VCaP (cell line): ENCODE measurements around the gene TENM4.

Source experiments
- H3K27ac ChIP-seq: fragments of 450-650 bp; 2 replicates; pipeline ENCODE4 v1.5.1; 2017
- TF ChIP-seq, protein P1 (sequence below): fragments of 450-650 bp; conservative IDR thresholded peaks from 2 replicates; pipeline ENCODE4 v1.5.1; 2017; ENCODE audit warnings: mild to moderate bottlenecking, moderate library complexity

Gene TENM4

GRCh38 chr11:79419120-79419519 lies 21.7 kb downstream of the TENM4 start:
- TF ChIP-seq, protein P1, sequence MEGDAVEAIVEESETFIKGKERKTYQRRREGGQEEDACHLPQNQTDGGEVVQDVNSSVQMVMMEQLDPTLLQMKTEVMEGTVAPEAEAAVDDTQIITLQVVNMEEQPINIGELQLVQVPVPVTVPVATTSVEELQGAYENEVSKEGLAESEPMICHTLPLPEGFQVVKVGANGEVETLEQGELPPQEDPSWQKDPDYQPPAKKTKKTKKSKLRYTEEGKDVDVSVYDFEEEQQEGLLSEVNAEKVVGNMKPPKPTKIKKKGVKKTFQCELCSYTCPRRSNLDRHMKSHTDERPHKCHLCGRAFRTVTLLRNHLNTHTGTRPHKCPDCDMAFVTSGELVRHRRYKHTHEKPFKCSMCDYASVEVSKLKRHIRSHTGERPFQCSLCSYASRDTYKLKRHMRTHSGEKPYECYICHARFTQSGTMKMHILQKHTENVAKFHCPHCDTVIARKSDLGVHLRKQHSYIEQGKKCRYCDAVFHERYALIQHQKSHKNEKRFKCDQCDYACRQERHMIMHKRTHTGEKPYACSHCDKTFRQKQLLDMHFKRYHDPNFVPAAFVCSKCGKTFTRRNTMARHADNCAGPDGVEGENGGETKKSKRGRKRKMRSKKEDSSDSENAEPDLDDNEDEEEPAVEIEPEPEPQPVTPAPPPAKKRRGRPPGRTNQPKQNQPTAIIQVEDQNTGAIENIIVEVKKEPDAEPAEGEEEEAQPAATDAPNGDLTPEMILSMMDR, result no peak
- H3K27ac ChIP-seq, result no peak overlapping the region

DNA sequence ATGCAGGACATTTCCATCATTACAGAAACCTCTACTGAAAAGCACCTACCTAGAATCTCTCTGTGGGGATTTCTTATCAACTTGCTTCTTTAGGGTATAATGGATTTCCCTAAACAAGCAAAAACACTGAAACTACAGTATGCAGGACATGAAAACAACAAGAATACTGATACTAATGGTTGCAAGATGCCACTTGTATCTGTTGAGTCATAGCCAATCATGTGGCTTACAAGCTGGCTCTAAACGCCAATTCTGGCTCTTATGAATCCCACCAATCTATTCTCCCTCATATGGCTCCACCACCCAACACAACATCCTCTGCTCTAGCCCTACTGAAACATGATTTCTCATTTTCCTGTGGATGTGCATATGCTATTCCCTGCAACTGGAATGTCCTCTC lies 22.6 kb downstream of the TENM4 start:
- no peak overlapping the region for H3K27ac ChIP-seq

GRCh38 chr11:79417069-79417920 lies 23.5 kb downstream of the TENM4 start:
- TF ChIP-seq, protein P1, result no peak
- no peak overlapping the region for H3K27ac ChIP-seq

More for the DNA sequence above, 22.6 kb downstream of the TENM4 start:
- TF ChIP-seq, protein P1, result no peak

GRCh38 chr11:79415912-79416311 lies 24.9 kb downstream of the TENM4 start:
- TF ChIP-seq, protein P1, result no peak
- H3K27ac ChIP-seq, result no peak overlapping the region

- TF ChIP-seq, protein P1, result no peak
- H3K27ac ChIP-seq, result no peak overlapping the region
Observed at GRCh38 chr11:79415411-79415810, 25.4 kb downstream of the TENM4 start.

GRCh38 chr11:79414644-79415317 lies 26.0 kb downstream of the TENM4 start:
- TF ChIP-seq, protein P1, result no peak
- no peak overlapping the region for H3K27ac ChIP-seq

GRCh38 chr11:79414041-79414440 lies 26.8 kb downstream of the TENM4 start:
- no peak overlapping the region for H3K27ac ChIP-seq
- TF ChIP-seq, protein P1, result no peak
